ENCODE measurements around the gene C10orf71.

Gene C10orf71

DNA sequence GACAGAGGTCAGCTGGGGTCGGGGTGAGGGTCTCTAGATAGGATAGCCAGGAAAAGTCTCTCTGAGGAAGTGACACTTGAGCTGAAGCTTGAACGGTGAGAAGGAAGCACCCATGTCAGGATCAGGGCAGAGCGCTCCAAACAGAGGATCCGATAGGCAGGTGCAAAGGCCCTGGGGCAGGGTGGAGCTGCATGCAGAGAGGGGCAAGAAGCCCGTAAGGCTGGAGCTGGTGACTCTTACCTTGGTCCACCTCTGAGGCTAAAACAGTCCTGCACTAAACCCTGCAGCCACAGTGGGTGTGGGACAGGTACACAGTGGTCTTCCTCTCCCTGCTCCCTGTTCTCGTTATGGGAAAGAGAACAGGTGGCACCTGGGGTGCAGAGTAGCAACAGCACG lies 5.8 kb upstream of the C10orf71 start:
- no peak overlapping the region for H3K4me3 ChIP-seq (ENCODE audit: low read depth, low read length)

GRCh38 chr10:49294731-49295130 lies 4.2 kb upstream of the C10orf71 start:
- H3K4me3 ChIP-seq (ENCODE audit: low read depth, low read length) = no peak overlapping the region

GRCh38 chr10:49295297-49295696 lies 3.7 kb upstream of the C10orf71 start:
- no peak overlapping the region for H3K4me3 ChIP-seq (ENCODE audit: low read depth, low read length)

DNA sequence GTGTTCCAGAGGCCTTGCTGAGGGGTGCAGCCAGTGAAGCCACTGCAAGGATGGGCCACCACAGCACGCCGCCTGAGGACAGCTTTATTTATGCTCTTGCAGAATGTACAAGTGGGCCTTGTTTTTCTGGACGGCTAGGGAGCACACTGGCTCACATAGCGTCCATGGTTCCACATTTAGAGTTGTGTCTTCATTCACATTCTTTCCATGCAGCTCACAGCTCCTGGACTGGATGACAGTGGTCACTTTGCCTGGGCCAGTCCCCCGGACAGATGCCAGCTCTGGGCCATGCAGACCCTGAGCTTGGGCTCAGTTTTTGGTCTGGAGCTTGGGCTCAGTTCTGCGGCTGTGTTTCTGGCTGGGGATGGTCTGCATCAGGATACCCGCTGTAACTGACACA lies 2.6 kb upstream of the C10orf71 start:
- H3K4me3 ChIP-seq (ENCODE audit: low read depth, low read length) = no peak overlapping the region

GRCh38 chr10:49296836-49297235 lies 2.1 kb upstream of the C10orf71 start:
- no peak overlapping the region for H3K4me3 ChIP-seq (ENCODE audit: low read depth, low read length)

DNA sequence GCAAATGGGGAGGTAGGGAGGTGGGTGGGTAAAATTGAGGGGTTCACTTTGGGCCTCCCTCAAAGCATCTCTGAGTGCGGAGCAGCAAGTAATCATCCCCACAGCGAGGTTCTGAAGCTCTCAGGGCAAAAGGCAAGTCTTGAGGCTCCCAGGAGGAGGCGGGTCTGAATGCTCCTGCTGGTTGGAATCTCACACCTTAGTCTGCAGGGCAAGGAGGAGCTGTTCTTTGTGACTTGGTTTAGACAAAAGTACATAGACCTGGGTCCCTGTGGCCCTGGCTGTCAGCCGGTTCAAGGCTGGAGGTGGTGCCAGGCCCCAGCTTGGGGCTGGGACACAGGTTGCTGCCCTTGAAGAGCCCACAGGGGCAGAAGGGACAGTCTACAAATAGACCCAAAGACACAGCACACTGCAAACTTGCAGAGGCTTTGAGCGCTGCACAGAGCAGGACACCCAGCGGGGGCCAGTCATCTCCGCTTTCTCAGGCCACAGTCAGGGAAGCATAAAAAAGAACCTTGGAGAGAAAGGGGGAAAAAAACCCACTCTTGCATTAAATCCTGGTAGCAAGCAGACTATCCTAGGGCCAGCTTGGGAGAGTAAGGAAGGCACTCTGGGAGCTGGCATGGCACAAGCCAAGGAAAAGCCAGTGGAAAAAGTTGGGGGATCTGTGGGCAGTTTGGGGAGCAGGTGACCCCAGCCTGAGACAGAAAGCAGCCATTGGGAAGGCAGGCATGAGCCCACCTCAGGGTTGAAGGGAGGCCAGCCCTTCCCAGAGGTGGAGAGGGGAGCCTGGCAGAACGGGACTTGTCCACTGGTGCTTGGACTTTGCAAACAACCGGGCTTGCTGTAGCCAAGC lies 926 bp upstream of the C10orf71 start:
- no peak overlapping the region for H3K4me3 ChIP-seq (ENCODE audit: low read depth, low read length)

DNA sequence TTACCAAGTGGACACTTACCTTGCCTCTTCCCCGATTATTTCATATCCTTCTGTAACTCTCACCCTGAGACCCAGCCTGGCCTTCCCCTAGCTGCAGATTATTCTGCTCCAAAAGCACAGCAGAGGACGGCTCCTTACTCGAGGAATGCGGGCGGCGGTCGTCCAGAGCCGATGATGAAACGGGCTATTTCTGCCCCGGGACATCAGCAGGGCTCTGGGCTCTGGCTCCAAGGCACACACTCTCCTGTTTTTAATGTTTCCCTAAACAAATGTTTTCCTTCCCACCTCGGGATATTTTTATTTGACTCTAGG lies 343 bp upstream of the C10orf71 start:
- H3K4me3 ChIP-seq (ENCODE audit: low read depth, low read length) = no peak overlapping the region

DNA sequence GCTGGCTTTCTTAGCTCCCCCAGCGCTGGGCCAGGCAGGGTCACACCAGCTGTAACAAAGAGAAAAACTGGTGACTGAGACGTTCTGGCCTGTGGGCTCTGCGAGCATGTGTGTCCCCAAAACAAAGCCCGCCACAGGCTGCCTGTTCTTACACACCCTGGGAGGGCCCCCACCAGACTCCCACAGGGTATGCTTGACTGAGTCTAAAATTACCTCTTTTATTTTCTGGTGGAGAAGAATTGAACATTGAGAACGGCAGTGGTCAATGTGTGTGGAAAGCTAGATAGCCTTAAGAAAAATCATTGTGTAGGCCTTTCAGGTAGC lies 808 bp downstream of the C10orf71 start:
- H3K4me3 ChIP-seq (ENCODE audit: low read depth, low read length) = no peak overlapping the region

GRCh38 chr10:49300140-49300974 lies 1.4 kb downstream of the C10orf71 start:
- no peak overlapping the region for H3K4me3 ChIP-seq (ENCODE audit: low read depth, low read length)

GRCh38 chr10:49301302-49301701 lies 2.3 kb downstream of the C10orf71 start:
- no peak overlapping the region for H3K4me3 ChIP-seq (ENCODE audit: low read depth, low read length)

GRCh38 chr10:49302088-49302487 lies 3.1 kb downstream of the C10orf71 start:
- H3K4me3 ChIP-seq (ENCODE audit: low read depth, low read length) = no peak overlapping the region

DNA sequence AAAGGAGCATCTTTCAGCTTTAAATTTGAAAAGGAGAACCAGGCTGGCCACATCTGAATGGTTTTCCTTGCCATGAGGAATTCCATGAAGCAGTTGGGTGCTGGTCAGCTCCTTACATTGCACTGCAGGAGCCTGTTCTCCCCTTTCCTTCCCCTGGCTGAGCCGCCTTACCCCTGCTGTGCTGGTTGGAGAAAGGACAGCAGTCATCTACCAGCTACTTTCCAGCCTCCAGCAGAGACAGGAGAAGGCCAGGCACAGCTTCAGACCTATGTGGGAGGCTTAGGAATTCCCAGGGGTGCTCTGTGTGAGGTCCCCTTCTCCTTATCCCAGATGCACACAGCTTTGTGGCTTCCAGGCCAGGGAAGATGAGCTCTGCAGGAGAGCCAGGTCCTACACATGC lies 4.7 kb downstream of the C10orf71 start:
- no peak overlapping the region for H3K4me3 ChIP-seq (ENCODE audit: low read depth, low read length)

DNA sequence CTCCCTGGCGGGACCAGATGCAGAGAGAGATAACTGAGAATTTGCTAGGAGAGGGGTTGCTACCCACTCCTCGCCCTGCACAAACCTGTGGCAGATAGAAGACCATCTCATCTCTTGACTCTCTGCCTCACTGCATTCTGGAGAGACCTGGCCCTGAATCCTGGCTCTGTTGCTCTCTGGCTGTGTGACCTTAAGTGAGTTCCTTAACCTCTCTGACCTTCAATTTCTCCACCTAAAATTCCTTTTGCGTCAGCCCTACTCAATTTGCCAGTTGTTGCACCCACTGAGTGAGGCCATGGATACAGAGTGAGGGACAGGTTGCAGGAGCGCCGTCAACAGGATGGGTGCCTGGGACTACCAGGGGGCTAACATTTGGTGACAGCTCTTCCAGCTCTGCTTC lies 5.2 kb downstream of the C10orf71 start:
- no peak overlapping the region for H3K4me3 ChIP-seq (ENCODE audit: low read depth, low read length)

DNA sequence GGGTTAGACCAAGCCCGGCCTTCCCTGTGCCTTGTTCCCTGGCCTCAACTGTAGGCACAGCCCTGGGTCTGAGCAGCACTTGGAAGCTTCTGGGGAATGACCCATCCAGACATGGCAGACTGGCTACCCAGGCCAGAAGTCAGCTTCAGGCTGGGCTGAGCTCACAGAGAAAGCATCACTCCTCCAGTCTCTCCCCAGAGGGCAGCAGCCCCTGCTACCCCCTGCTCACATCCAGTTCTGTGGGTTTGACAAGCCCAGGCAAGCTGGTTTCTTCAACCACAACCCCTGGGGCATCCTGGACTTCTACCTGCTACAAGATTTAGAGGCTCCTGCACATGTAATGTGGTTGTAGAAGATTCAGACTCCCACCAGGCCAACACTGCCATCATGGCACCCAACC lies 9.0 kb downstream of the C10orf71 start:
- no peak overlapping the region for H3K4me3 ChIP-seq (ENCODE audit: low read depth, low read length)

GRCh38 chr10:49308881-49309280 lies 9.9 kb downstream of the C10orf71 start:
- H3K4me3 ChIP-seq (ENCODE audit: low read depth, low read length) = no peak overlapping the region

DNA sequence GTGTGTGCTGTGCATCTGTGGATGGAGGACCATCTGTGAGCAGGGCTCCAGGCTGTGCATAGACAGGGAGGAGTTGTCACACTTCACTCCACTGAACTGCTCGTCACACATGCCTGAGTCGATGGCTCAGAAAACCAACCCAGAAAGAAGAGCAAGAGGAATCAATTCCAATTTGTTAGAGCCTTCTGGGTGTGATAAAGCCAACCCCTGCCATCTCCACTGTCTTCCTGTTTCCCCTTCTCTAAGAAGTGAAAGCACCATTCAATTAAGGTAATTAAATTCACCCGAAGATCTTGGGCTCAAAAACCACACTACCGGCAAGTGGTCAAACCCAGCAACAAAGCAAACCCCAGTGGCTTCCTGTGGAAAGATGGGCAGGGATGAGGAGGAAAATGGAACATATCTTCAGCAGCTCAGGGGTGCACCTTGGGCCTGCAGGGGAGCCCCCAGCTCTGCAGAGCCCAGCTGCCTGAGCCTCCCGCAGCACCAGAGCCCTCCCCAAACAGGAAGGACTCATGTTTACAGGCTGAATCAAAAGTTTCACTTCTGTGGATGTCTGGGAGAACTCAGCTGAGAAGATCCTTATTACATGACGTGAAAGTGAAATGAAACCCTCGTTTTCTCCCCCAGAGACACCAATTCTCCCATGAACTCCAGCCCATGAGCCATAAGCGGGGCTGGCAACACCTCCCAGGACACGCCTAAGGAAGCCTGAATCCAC lies 10.9 kb downstream of the C10orf71 start:
- no peak overlapping the region for H3K4me3 ChIP-seq (ENCODE audit: low read depth, low read length)

GRCh38 chr10:49310460-49310859 lies 11.5 kb downstream of the C10orf71 start:
- no peak overlapping the region for H3K4me3 ChIP-seq (ENCODE audit: low read depth, low read length)

GRCh38 chr10:49310901-49311554 lies 12.1 kb downstream of the C10orf71 start:
- H3K4me3 ChIP-seq (ENCODE audit: low read depth, low read length) = no peak overlapping the region

DNA sequence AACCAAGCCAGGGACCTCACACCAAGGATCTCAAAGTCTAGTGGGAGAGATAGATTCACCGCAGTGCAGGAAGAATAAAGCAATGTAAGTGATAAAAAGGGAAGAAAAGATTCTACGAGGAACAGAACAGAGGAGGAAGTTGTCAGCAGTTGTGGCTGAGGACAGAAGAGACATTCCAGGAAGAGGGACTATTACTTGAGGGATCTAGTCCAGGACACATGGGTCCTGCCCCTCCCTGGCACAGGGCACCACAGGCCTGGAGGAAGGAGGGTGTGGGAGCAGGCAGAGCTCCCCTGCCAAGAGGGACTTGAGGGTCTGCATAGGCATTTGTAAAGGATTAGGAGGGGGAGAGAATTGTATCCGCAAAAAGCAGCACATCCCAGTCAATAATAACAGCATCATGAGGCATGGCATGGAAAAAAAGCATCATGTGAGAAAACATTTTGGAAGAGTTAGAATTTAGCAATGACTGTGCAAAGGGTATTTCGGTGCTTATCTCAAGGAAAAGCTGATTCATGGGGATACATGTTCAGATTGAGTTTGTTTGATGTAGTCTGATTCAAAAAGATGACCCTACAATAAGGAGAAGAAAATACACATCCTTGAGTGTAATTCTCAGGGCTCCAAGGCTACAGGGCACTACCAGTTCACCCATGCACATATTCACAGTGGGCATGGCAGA lies 12.7 kb downstream of the C10orf71 start:
- H3K4me3 ChIP-seq (ENCODE audit: low read depth, low read length) = no peak overlapping the region

DNA sequence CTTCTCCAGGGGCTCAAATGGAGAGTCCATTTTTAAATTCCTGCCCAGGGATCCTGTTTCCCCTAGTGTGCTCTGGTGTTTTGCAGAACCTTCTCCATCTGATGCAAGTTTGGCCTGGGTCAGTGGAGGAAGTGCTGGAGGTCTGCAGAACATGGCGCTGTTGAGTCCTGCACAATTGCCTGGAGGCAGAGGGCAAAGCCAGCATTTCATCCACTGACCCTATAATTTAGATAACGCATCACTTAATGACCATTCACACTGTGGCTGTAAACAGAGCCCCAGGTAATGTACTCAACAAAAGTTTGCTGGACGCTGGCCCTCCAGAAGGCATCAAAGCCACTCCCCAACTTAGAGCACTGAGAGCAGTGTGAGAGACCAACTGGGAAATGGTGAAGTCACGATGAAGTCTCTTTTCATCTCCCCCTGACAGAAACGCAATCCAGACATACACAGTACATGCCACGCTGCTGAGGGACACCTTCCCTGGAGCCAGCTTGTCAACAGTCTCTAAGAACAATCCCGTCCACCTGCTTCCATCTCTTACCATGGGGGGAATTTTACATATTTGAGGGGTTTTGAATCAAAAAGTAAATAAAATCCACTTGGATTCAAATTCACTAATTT lies 13.4 kb downstream of the C10orf71 start:
- H3K4me3 ChIP-seq (ENCODE audit: low read depth, low read length) = no peak overlapping the region
